A549 (cell line): ENCODE measurements around the gene HBA2. TPM values are rescaled to one million over a fixed set of nuclear protein-coding genes. Genes with fewer than 3 reads are reported as not detected.
"Not testable (repeated sequence)": the region's sequence is repeated elsewhere in the genome, so short reads cannot be mapped to it uniquely, and the experiment has no call there.

Experiments used
- ATAC-seq, 2 experiments: fragments of 200-7000 bp in 1 of 2; fragments of >200 bp in 1 of 2; cut with Nextera tagmentation in 1 of 2; cut with Tn5 transposase in 1 of 2; 3 replicates each; pipeline versions ENCODE4 v1.8.0 to v1.9.1; 2018 to 2020; ENCODE audit warnings: mild to moderate bottlenecking in 1 of 2, moderate library complexity in 1 of 2
- CTCF ChIA-PET: fragments of 300-600 bp; sonication (Branson Sonifier 250); formaldehyde crosslinking; extraction: SDS; loops from one replicate; lab custom pipeline; 2021; ENCODE audit warnings: antibody characterized with exemption, inconsistent platforms; lab: Yijun Ruan, JAX
- POLR2A ChIA-PET: fragments of 350-600 bp; formaldehyde crosslinking; extraction: SDS; loops from one replicate; lab custom pipeline; 2021; ENCODE audit warnings: antibody characterized with exemption, inconsistent platforms; lab: Yijun Ruan, JAX
- DNase-seq, 2 experiments: peaks; one replicate each; pipeline versions ENCODE4 v3.0.0 to v3.0.0-alpha.2; 2011 to 2016; ENCODE audit warnings: low read depth in 1 of 2, low spot score in 1 of 2
- FAIRE-seq: peaks from 2 replicates; lab custom pipeline; 2011; peaks lifted over from hg19 to GRCh38; lab: Jason Lieb, UNC
- H3K27ac ChIP-seq, 2 experiments: fragments of >200 bp; sonication (Bioruptor Twin); formaldehyde crosslinking; 3 replicates each; pipeline ENCODE4 v1.5.1; 2016 to 2017
- H3K4me1 ChIP-seq: fragments of >200 bp; sonication (Bioruptor Twin); formaldehyde crosslinking; 3 replicates; pipeline ENCODE4 v1.6.1; 2016
- H3K4me2 ChIP-seq: fragments of >200 bp; sonication (Bioruptor Twin); formaldehyde crosslinking; 3 replicates; pipeline ENCODE4 v1.6.1; 2016
- H3K4me3 ChIP-seq: fragments of >200 bp; sonication (Bioruptor Twin); formaldehyde crosslinking; 3 replicates; pipeline ENCODE4 v1.5.1; 2016
- H3K9me3 ChIP-seq: fragments of >200 bp; sonication (Bioruptor Twin); formaldehyde crosslinking; 3 replicates; pipeline ENCODE4 v1.6.1; 2016
- BCL3 ChIP-seq: fragments of >200 bp; sonication (Bioruptor Twin); formaldehyde crosslinking; IDR thresholded peaks from 3 replicates; pipeline ENCODE4 v1.6.1; 2016
- BHLHE40 ChIP-seq: IDR thresholded peaks from 2 replicates; pipeline ENCODE4 v1.6.1; 2012; ENCODE audit warnings: low read depth, low read length, inconsistent platforms
- CBX2 ChIP-seq: fragments of 200-600 bp; sonication (generic); IDR thresholded peaks from 2 replicates; pipeline ENCODE4 v1.6.1; 2016; ENCODE audit warnings: low read depth, mild to moderate bottlenecking, borderline replicate concordance
- ELK1 ChIP-seq: fragments of 150-350 bp; IDR thresholded peaks from 2 replicates; pipeline ENCODE4 v1.6.1; 2014; ENCODE audit warnings: low read depth, mild to moderate bottlenecking, low read length
- EP300 ChIP-seq, 2 experiments: fragments of >200 bp; sonication (Bioruptor Twin); formaldehyde crosslinking; IDR thresholded peaks; 2 replicates in 1 of 2; 3 replicates in 1 of 2; pipeline ENCODE4 v1.6.1; 2016 to 2017
- HDAC2 ChIP-seq: fragments of 200-600 bp; sonication (generic); IDR thresholded peaks from 2 replicates; pipeline ENCODE4 v1.6.1; 2016
- HOXB5 ChIP-seq: fragments of 250-450 bp; sonication (Bioruptor Pico); IDR thresholded peaks from 2 replicates; pipeline ENCODE4 v1.5.0; 2020; ENCODE audit warnings: mild to moderate bottlenecking, moderate library complexity
- KDM5A ChIP-seq: fragments of 200-600 bp; sonication (generic); IDR thresholded peaks from 2 replicates; pipeline ENCODE4 v1.6.1; 2016; ENCODE audit warnings: antibody characterized with exemption, mild to moderate bottlenecking
- MAFK ChIP-seq: fragments of 450-650 bp; IDR thresholded peaks from 2 replicates; pipeline ENCODE4 v1.6.1; 2014; ENCODE audit not compliant: partially characterized antibody
- MAX ChIP-seq: IDR thresholded peaks from 2 replicates; pipeline ENCODE4 v1.6.1; 2012
- MAZ ChIP-seq: fragments of 150-350 bp; IDR thresholded peaks from 2 replicates; pipeline ENCODE4 v1.6.1; 2014; ENCODE audit warnings: antibody characterized with exemption, low read depth, low read length, borderline replicate concordance
- NPAS2 ChIP-seq: fragments of 250-450 bp; sonication (Bioruptor Pico); IDR thresholded peaks from 2 replicates; pipeline ENCODE4 v1.8.0; 2022; ENCODE audit warnings: mild to moderate bottlenecking, moderate library complexity, borderline replicate concordance
- POLR2AphosphoS2 ChIP-seq: conservative IDR thresholded peaks from 2 replicates; pipeline ENCODE4 v1.6.1; 2012; ENCODE audit warnings: low read length, improper control_type of control experiment, inconsistent platforms
- RARB ChIP-seq: fragments of 250-450 bp; sonication (Bioruptor Pico); IDR thresholded peaks from 2 replicates; pipeline ENCODE4 v1.8.0; 2021; ENCODE audit warnings: mild to moderate bottlenecking, moderate library complexity
- REST ChIP-seq: fragments of 200-600 bp; sonication (generic); IDR thresholded peaks from 2 replicates; pipeline ENCODE4 v1.6.1; 2016; ENCODE audit warnings: antibody characterized with exemption, mild to moderate bottlenecking, moderate library complexity
- SMC3 ChIP-seq: fragments of >200 bp; sonication (Bioruptor Twin); formaldehyde crosslinking; IDR thresholded peaks from 3 replicates; pipeline ENCODE4 v1.6.1; 2018; ENCODE audit warnings: inconsistent platforms
- USF2 ChIP-seq: fragments of 450-650 bp; IDR thresholded peaks from 2 replicates; pipeline ENCODE4 v1.6.1; 2014; ENCODE audit warnings: antibody characterized with exemption
- ZFP36 ChIP-seq: fragments of 450-650 bp; IDR thresholded peaks from 2 replicates; pipeline ENCODE4 v1.6.1; 2014; ENCODE audit warnings: borderline replicate concordance; ENCODE audit not compliant: partially characterized antibody
- ZNF302 ChIP-seq: fragments of 250-450 bp; sonication (Bioruptor Pico); IDR thresholded peaks from 2 replicates; pipeline ENCODE4 v1.9.0; 2021; ENCODE audit warnings: inconsistent platforms, mild to moderate bottlenecking, moderate library complexity
- WGBS: methylation state at CpG from one replicate; pipeline ENCODE4 v1.1.6; 2017; ENCODE audit errors: missing lambda C conversion rate; 5-methylcytosine and 5-hydroxymethylcytosine counted together
- polyA plus RNA-seq, 4 experiments: library from polyadenylated mRNA; depleted of rRNA in 3 of 4; stranded (reverse); fragments of >200 nt; fragmentation: RNase III in 1 of 4; extraction: RNeasy Plus Mini Kit Qiagen cat#74134 plus additional on column Dnase treatment in 1 of 4; gene quantifications; 2 replicates in 3 of 4; 3 replicates in 1 of 4; pipeline ENCODE4 v1.2.3, GENCODE V29; 2011 to 2017
- TF ChIP-seq, protein P1 (sequence below): fragments of 250-450 bp; sonication (Bioruptor Pico); IDR thresholded peaks from 2 replicates; pipeline ENCODE4 v1.5.0; 2020; ENCODE audit warnings: low read depth, mild to moderate bottlenecking, moderate library complexity

HBA2 gene
- polyA plus RNA-seq, 2 of the 4 experiments (the other 2 are of a cell fraction) = 0.23 to 0.26 TPM

GRCh38 chr16:209359-209758, 36.7 kb downstream of the HBA2 start:
- H3K4me1 ChIP-seq, DNase-seq, H3K4me2 ChIP-seq, H3K4me3 ChIP-seq, ATAC-seq, FAIRE-seq, H3K9me3 ChIP-seq, H3K27ac ChIP-seq, POLR2A ChIA-PET: not testable (repeated sequence)
- 92% methylated on average over 4 of the region's 4 CpGs for whole genome bisulfite sequencing
- CTCF ChIA-PET = interaction anchor here (1.1 to 3.0 kb wide), 5 partner anchors 26 to 153 kb away, joined by 3 to 12 read pairs (median 4); partner anchors contain the start of gene HBQ1

DNA sequence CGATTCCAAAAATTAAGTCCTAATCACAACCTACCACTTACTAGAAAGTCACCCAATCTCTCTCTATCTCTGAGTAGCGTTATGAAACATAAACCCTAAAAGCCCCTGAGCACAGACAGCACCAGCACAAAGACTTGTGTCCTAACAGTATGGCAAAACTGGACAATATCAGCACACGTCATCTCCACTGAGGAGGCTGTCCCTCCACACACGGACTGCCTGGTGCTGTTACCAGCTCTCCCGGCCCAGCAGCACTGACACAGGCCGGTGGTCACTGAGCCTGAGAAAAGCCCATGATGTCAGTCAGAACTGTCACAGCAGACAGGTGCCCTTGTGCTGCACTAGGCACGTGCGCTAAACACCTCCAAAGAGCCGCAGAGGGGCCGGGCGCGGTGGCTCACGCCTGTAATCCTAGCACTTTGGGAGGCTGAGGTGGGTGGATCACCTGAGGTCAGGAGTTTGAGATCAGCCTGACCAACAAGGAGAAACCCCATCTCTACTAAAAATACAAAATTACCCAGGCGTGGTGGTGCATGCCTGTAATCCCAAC, 39.0 kb downstream of the HBA2 start:
- CTCF ChIA-PET = interaction anchor here (1.8 kb wide), 2 partner anchors 30 to 146 kb away, joined by 5 read pairs; no protein-coding TSS in a partner anchor
- POLR2A ChIA-PET, H3K4me3 ChIP-seq, H3K27ac ChIP-seq, FAIRE-seq, DNase-seq, H3K4me2 ChIP-seq, H3K4me1 ChIP-seq, ATAC-seq, H3K9me3 ChIP-seq: not testable (repeated sequence)
- WGBS = 94% methylated on average over 14 of the region's 14 CpGs

DNA sequence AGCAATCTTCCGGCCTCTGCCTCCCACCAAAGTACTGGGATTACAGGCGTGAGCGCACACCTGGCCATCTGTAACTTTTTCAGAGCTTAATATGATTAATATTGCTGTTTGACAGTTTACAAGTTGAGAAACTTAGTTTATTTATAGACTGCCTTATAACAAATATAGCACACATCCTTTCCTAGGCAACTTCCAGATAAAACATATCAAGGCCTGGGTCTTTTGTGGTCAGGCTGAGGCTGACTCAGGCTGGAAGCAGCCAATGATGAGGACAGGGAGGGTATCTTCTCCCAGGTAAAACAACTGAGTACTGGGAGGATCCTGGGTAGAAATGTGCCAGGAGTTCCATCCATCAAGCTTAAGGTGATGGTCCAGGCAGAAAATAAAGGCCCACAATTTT, 40.3 kb downstream of the HBA2 start:
- Histone ChIP-seq H3K4me2 (no peak overlapping the region), H3K9me3 (no peaks in the 10 kb centered on the region), H3K4me1 (no peaks in the 10 kb centered on the region), H3K27ac (no peak overlapping the region), H3K4me3 (no peak overlapping the region)
- TF ChIP-seq REST (no peak), SMC3 (no peak), HOXB5 (CRISPR knock-in tag) (no peak), MAX (no peak), ELK1 (no peak), HDAC2 (no peak), RARB (no peak), ZFP36 (no peak), BHLHE40 (no peak), USF2 (no peak)
- ChIA-PET CTCF (interaction anchor here (0.6 to 1.8 kb wide), 3 partner anchors 31 to 148 kb away, joined by 4 to 5 read pairs (median 4); partner anchors contain the start of gene HBQ1), POLR2A (no interaction called here)
- FAIRE-seq (no peak), DNase-seq (no peak), ATAC-seq (no peak)
- WGBS = 99% methylated on average over 3 of the region's 3 CpGs

GRCh38 chr16:220021-220420, 47.3 kb downstream of the HBA2 start:
- POLR2A ChIA-PET = interaction anchor here (1.4 kb wide), 1 partner anchor 133 kb away, joined by 3 read pairs; no protein-coding TSS in a partner anchor
- Histone ChIP-seq H3K27ac (no peak overlapping the region), H3K4me3 (no peak overlapping the region), H3K4me2 (no peak overlapping the region), H3K4me1 (no peaks in the 10 kb centered on the region), H3K9me3 (no peaks in the 10 kb centered on the region)
- CTCF ChIA-PET = interaction anchor here (1.9 kb wide), 1 partner anchor 142 kb away, joined by 8 read pairs; no protein-coding TSS in a partner anchor
- DNase-seq (no peak), FAIRE-seq (no peak), ATAC-seq (no peak)
- TF ChIP-seq, protein P1, sequence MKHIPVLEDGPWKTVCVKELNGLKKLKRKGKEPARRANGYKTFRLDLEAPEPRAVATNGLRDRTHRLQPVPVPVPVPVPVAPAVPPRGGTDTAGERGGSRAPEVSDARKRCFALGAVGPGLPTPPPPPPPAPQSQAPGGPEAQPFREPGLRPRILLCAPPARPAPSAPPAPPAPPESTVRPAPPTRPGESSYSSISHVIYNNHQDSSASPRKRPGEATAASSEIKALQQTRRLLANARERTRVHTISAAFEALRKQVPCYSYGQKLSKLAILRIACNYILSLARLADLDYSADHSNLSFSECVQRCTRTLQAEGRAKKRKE (CRISPR knock-in tag) = no peak
- no peak for TF ChIP-seq USF2
- TF ChIP-seq CBX2 = no peak
- no peak for TF ChIP-seq ZNF302
- TF ChIP-seq BCL3 = no peak
- no peak for TF ChIP-seq NPAS2
- TF ChIP-seq KDM5A = no peak
- no peak for TF ChIP-seq MAZ
- TF ChIP-seq POLR2AphosphoS2 = no peak
- TF ChIP-seq MAFK = no peak
- no peak for TF ChIP-seq HOXB5 (CRISPR knock-in tag)
- no peak for TF ChIP-seq EP300 (IDR thresholded peaks at IDR 0.05)
- 83% methylated on average over 4 of the region's 4 CpGs for WGBS
